Hepatocyte (in vitro differentiated cells): ENCODE measurements around the gene ITPR1. TPM values are rescaled to one million over a fixed set of nuclear protein-coding genes. Genes with fewer than 3 reads are reported as not detected.

ENCODE experiments used
- DNase-seq: peaks from one replicate; pipeline ENCODE4 v3.0.0-alpha.2; 2016; ENCODE audit warnings: low spot score
- H2AFZ ChIP-seq: fragments of 200-600 bp; sonication (generic); 2 replicates; pipeline ENCODE4 v1.6.0; 2016; ENCODE audit warnings: antibody characterized with exemption, mild to moderate bottlenecking
- H3K27ac ChIP-seq: fragments of 200-600 bp; sonication (generic); 2 replicates; pipeline ENCODE4 v1.5.1; 2016; ENCODE audit warnings: mild to moderate bottlenecking
- H3K27me3 ChIP-seq: fragments of 200-600 bp; sonication (generic); 2 replicates; pipeline ENCODE4 v1.6.1; 2016
- H3K36me3 ChIP-seq: fragments of 200-600 bp; sonication (generic); replicated peaks from 2 replicates; pipeline ENCODE4 v1.5.1; 2016; ENCODE audit warnings: low read depth; ENCODE audit not compliant: insufficient read depth
- H3K4me1 ChIP-seq: fragments of 200-600 bp; sonication (generic); 2 replicates; pipeline ENCODE4 v1.5.1; 2016; ENCODE audit warnings: mild to moderate bottlenecking, moderate library complexity; ENCODE audit not compliant: insufficient read depth
- H3K4me2 ChIP-seq: fragments of 200-600 bp; sonication (generic); 2 replicates; pipeline ENCODE4 v1.6.0; 2016
- H3K4me3 ChIP-seq: fragments of 200-600 bp; sonication (generic); 2 replicates; pipeline ENCODE4 v1.5.1; 2016; ENCODE audit warnings: mild to moderate bottlenecking
- H3K79me2 ChIP-seq: fragments of 200-600 bp; sonication (generic); 2 replicates; pipeline ENCODE4 v1.6.0; 2017; ENCODE audit warnings: mild to moderate bottlenecking
- H3K9me2 ChIP-seq: fragments of 200-600 bp; sonication (generic); replicated peaks from 2 replicates; pipeline ENCODE4 v1.6.0; 2017; ENCODE audit warnings: mild to moderate bottlenecking; ENCODE audit not compliant: insufficient read depth
- H3K9me3 ChIP-seq: fragments of 200-600 bp; sonication (generic); 2 replicates; pipeline ENCODE4 v1.5.1; 2016; ENCODE audit warnings: low read depth, mild to moderate bottlenecking
- H4K20me1 ChIP-seq: fragments of 200-600 bp; sonication (generic); 2 replicates; pipeline ENCODE4 v1.6.0; 2016; ENCODE audit warnings: mild to moderate bottlenecking; ENCODE audit not compliant: insufficient read depth, poor library complexity, severe bottlenecking
- CTCF ChIP-seq: fragments of 200-600 bp; sonication (generic); IDR thresholded peaks from 2 replicates; pipeline ENCODE4 v1.5.1; 2016; ENCODE audit warnings: antibody characterized with exemption, mild to moderate bottlenecking; ENCODE audit not compliant: poor library complexity
- EZH2 ChIP-seq: fragments of 200-600 bp; sonication (generic); IDR thresholded peaks from 2 replicates; pipeline ENCODE4 v1.6.1; 2016; ENCODE audit warnings: antibody characterized with exemption, mild to moderate bottlenecking, borderline replicate concordance
- EZH2phosphoT487 ChIP-seq: fragments of 200-600 bp; sonication (generic); IDR thresholded peaks from one replicate; pipeline ENCODE4 v1.6.1; 2018; ENCODE audit warnings: antibody characterized with exemption, mild to moderate bottlenecking, low read depth, moderate library complexity; ENCODE audit not compliant: unreplicated experiment, severe bottlenecking
- WGBS: methylation state at CpG from one replicate; pipeline ENCODE4 v1.1.6; 2016; ENCODE audit warnings: low lambda C conversion rate; ENCODE audit errors: missing lambda C conversion rate; 5-methylcytosine and 5-hydroxymethylcytosine counted together
- polyA plus RNA-seq: library from polyadenylated mRNA; unstranded; fragments of >200 nt; fragmentation: Nextera tagmentation; extraction: Ambion mirVana; gene quantifications from 2 replicates; pipeline ENCODE4 v1.2.1, GENCODE V29; 2016
- total RNA-seq: library from RNA; depleted of rRNA; stranded (reverse); fragments of >200 nt; gene quantifications from 2 replicates; pipeline ENCODE4 v1.2.3, GENCODE V29; 2014

The ITPR1 gene
- total and polyA plus RNA-seq, 2 experiments from 2014 or later = 46.8 to 90.8 TPM

GRCh38 chr3:4841776-4842440 is 348.8 kb downstream of the ITPR1 start:
- Histone ChIP-seq H3K9me2 (no peaks in the 10 kb centered on the region), H3K79me2 (no peaks in the 10 kb centered on the region), H3K4me3 (no peak overlapping the region), H2AFZ (no peak overlapping the region), H3K27me3 (no peaks in the 10 kb centered on the region), H3K4me2 (no peak overlapping the region), H3K4me1 (no peaks in the 10 kb centered on the region), H3K9me3 (no peaks in the 10 kb centered on the region), H3K27ac (peak overlapping the region; percentile 27), H3K36me3 (no peaks in the 10 kb centered on the region), H4K20me1 (no peaks in the 10 kb centered on the region)
- DNase-seq = no peak
- TF ChIP-seq EZH2phosphoT487 (no peak), EZH2 (no peak), CTCF (no peak)
- WGBS = 77% methylated on average over 3 of the region's 3 CpGs

GRCh38 chr3:4843619-4844018 is 350.5 kb downstream of the ITPR1 start:
- Histone ChIP-seq H3K4me1 (peaks cover 1% of the 10 kb centered on the region), H3K79me2 (no peaks in the 10 kb centered on the region), H3K36me3 (no peaks in the 10 kb centered on the region), H3K27me3 (no peaks in the 10 kb centered on the region), H2AFZ (no peak overlapping the region), H3K4me2 (no peak overlapping the region), H4K20me1 (no peaks in the 10 kb centered on the region), H3K9me3 (no peaks in the 10 kb centered on the region), H3K9me2 (no peaks in the 10 kb centered on the region), H3K4me3 (no peak overlapping the region), H3K27ac (no peak overlapping the region)
- WGBS = 96% methylated on average over 5 of the region's 5 CpGs
- TF ChIP-seq CTCF (no peak), EZH2phosphoT487 (no peak)
- DNase-seq = no peak

- Histone ChIP-seq H3K79me2 (no peaks in the 10 kb centered on the region), H3K27me3 (no peaks in the 10 kb centered on the region), H4K20me1 (no peaks in the 10 kb centered on the region), H3K36me3 (no peaks in the 10 kb centered on the region), H3K4me3 (no peak overlapping the region), H2AFZ (no peak overlapping the region), H3K4me1 (peaks cover 5% of the 10 kb centered on the region), H3K9me3 (no peaks in the 10 kb centered on the region), H3K27ac (no peak overlapping the region), H3K4me2 (no peak overlapping the region), H3K9me2 (no peaks in the 10 kb centered on the region)
- no peak for DNase-seq
- WGBS = 90% methylated on average over 3 of the region's 3 CpGs
- TF ChIP-seq EZH2 (no peak), CTCF (no peak), EZH2phosphoT487 (no peak)
Measured at GRCh38 chr3:4845882-4846281, 352.7 kb downstream of the ITPR1 start.
